Measurements from ENCODE around the gene MYH9. TPM values are rescaled to one million over a fixed set of nuclear protein-coding genes. Genes with fewer than 3 reads are reported as not detected.

Gene MYH9
- total and polyA plus RNA-seq, 2 experiments from 2014 or later: 140 to 188 TPM

DNA sequence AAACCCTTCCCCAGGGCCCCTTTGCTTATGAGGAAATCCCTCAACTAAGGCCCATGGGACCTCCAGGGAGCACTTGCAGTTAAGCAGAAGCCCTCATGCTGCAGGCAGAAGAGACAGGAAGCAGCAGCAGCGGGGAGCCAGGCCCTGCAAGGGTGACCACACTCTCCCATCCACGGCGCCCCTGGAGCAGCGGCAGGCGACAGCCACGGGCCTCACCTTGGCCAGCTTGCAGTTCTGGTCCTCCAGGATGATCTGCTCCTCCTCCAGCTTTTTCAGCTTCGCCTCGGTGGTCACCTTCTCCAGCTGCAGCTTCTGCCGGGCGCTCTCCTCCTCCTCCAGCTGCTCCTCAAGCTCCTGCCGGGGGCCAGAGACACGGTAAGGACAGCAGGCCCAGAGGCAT lies 87.9 kb downstream of the MYH9 start:
- no peak for DNase-seq (ENCODE audit: low spot score)
- Histone ChIP-seq H4K20me1 (ENCODE audit: insufficient read depth, poor library complexity, severe bottlenecking) (no peaks in the 10 kb centered on the region), H3K27me3 (no peaks in the 10 kb centered on the region), H3K4me1 (ENCODE audit: insufficient read depth) (peaks cover 5% of the 10 kb centered on the region), H3K4me3 (no peak overlapping the region), H3K4me2 (no peak overlapping the region), H3K9me2 (replicated peaks; ENCODE audit: insufficient read depth) (no peaks in the 10 kb centered on the region), H2AFZ (no peak overlapping the region), H3K36me3 (replicated peaks; ENCODE audit: insufficient read depth, low read depth) (no peaks in the 10 kb centered on the region), H3K79me2 (peaks cover 5% of the 10 kb centered on the region), H3K27ac (no peak overlapping the region), H3K9me3 (ENCODE audit: low read depth) (no peaks in the 10 kb centered on the region)
- WGBS (ENCODE audit: low lambda C conversion rate, missing lambda C conversion rate): 93% methylated on average over 12 of the region's 12 CpGs
- TF ChIP-seq EZH2phosphoT487 (IDR thresholded peaks at IDR 0.05; ENCODE audit: low read depth, severe bottlenecking, unreplicated experiment) (no peak), EZH2 (IDR thresholded peaks at IDR 0.05; ENCODE audit: borderline replicate concordance) (no peak)
- TF ChIP-seq, protein P1, sequence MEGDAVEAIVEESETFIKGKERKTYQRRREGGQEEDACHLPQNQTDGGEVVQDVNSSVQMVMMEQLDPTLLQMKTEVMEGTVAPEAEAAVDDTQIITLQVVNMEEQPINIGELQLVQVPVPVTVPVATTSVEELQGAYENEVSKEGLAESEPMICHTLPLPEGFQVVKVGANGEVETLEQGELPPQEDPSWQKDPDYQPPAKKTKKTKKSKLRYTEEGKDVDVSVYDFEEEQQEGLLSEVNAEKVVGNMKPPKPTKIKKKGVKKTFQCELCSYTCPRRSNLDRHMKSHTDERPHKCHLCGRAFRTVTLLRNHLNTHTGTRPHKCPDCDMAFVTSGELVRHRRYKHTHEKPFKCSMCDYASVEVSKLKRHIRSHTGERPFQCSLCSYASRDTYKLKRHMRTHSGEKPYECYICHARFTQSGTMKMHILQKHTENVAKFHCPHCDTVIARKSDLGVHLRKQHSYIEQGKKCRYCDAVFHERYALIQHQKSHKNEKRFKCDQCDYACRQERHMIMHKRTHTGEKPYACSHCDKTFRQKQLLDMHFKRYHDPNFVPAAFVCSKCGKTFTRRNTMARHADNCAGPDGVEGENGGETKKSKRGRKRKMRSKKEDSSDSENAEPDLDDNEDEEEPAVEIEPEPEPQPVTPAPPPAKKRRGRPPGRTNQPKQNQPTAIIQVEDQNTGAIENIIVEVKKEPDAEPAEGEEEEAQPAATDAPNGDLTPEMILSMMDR (IDR thresholded peaks at IDR 0.05; ENCODE audit: poor library complexity): no peak

DNA sequence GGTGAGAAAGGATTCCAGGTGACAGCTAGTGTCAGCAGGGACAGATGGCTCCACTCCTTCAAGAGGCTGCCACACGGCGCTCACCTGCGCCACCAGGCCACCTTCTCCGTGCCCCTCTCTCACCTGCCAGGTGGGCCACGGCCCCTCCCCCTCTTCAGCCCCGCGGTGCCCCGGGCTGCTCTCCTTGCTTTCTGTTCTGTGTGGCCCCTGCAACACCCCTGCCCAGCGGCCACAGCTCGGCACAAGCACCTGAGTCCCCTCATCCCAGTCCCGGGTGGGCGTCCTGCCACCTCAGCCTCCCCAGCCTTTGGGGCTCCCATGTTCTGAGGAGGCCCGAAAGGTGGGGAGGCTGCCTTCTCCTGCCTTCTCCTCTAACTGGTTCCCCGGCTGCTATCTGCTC lies 88.5 kb downstream of the MYH9 start:
- H2AFZ ChIP-seq: no peak overlapping the region
- H3K4me2 ChIP-seq: no peak overlapping the region
- TF ChIP-seq EZH2 (IDR thresholded peaks at IDR 0.05; ENCODE audit: borderline replicate concordance): no peak
- TF ChIP-seq, protein P1 (IDR thresholded peaks at IDR 0.05; ENCODE audit: poor library complexity): no peak
- no peak for TF ChIP-seq EZH2phosphoT487 (IDR thresholded peaks at IDR 0.05; ENCODE audit: low read depth, severe bottlenecking, unreplicated experiment)
- no peaks in the 10 kb centered on the region for H4K20me1 ChIP-seq (ENCODE audit: insufficient read depth, poor library complexity, severe bottlenecking)
- H3K36me3 ChIP-seq (replicated peaks; ENCODE audit: insufficient read depth, low read depth): no peaks in the 10 kb centered on the region
- no peaks in the 10 kb centered on the region for H3K9me3 ChIP-seq (ENCODE audit: low read depth)
- 91% methylated on average over 13 of the region's 14 CpGs for WGBS (ENCODE audit: low lambda C conversion rate, missing lambda C conversion rate)
- H3K27me3 ChIP-seq: no peaks in the 10 kb centered on the region
- peaks cover 5% of the 10 kb centered on the region for H3K4me1 ChIP-seq (ENCODE audit: insufficient read depth)
- H3K79me2 ChIP-seq: peaks cover 5% of the 10 kb centered on the region
- H3K4me3 ChIP-seq: no peak overlapping the region
- H3K27ac ChIP-seq: no peak overlapping the region
- DNase-seq (ENCODE audit: low spot score): no peak
- no peaks in the 10 kb centered on the region for H3K9me2 ChIP-seq (replicated peaks; ENCODE audit: insufficient read depth)

DNA sequence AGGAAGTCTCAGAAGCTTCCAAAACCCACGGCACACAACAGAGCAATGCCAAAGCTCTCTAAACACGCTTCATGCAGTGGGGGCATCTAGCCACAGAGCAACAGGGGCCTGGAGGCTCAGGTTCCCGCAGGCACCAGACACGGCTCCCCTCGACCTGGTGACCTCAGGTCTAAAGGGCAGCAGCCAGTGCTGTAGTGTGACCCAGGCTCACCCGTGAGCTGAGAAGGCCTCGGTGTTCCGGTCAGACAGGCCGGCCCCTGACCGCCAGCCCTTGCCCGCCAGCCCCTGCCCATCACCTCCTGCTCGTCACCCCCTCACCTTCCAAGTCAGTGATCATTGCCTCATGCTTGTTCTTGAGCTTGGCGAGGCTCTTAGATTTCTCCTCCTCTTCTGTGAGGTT lies 89.2 kb downstream of the MYH9 start:
- Histone ChIP-seq H4K20me1 (ENCODE audit: insufficient read depth, poor library complexity, severe bottlenecking) (no peaks in the 10 kb centered on the region), H3K4me2 (no peak overlapping the region), H2AFZ (no peak overlapping the region), H3K79me2 (peaks cover 5% of the 10 kb centered on the region), H3K4me3 (no peak overlapping the region), H3K9me3 (ENCODE audit: low read depth) (no peaks in the 10 kb centered on the region), H3K27ac (no peak overlapping the region), H3K27me3 (no peaks in the 10 kb centered on the region), H3K9me2 (replicated peaks; ENCODE audit: insufficient read depth) (no peaks in the 10 kb centered on the region), H3K36me3 (replicated peaks; ENCODE audit: insufficient read depth, low read depth) (no peaks in the 10 kb centered on the region), H3K4me1 (ENCODE audit: insufficient read depth) (peaks cover 5% of the 10 kb centered on the region)
- WGBS (ENCODE audit: low lambda C conversion rate, missing lambda C conversion rate): 93% methylated on average over 13 of the region's 13 CpGs
- TF ChIP-seq EZH2 (IDR thresholded peaks at IDR 0.05; ENCODE audit: borderline replicate concordance) (no peak), EZH2phosphoT487 (IDR thresholded peaks at IDR 0.05; ENCODE audit: low read depth, severe bottlenecking, unreplicated experiment) (no peak)
- TF ChIP-seq, protein P1 (IDR thresholded peaks at IDR 0.05; ENCODE audit: poor library complexity): no peak
- DNase-seq (ENCODE audit: low spot score): no peak

DNA sequence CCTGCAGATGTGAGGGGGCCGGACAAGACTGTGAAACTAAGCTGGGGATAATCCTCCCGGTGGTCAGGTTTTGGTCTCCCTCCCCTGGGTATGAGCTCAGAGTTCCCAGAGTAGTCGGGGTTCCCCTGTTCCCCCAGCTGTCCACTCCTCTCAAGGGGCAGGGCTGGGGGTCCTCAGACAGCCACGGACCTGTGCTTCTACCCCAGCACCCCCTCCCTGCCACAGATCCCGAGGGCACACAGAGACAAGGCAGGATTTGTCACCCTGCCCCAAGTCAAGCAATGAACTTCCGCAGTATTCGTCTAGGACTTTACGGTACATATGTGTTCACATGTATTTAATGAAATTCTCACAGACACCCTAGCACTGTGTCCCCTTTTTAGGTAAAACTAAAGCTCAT lies 89.6 kb downstream of the MYH9 start:
- H2AFZ ChIP-seq: no peak overlapping the region
- peaks cover 2% of the 10 kb centered on the region for H3K36me3 ChIP-seq (replicated peaks; ENCODE audit: insufficient read depth, low read depth)
- WGBS (ENCODE audit: low lambda C conversion rate, missing lambda C conversion rate): 98% methylated on average over 8 of the region's 8 CpGs
- no peaks in the 10 kb centered on the region for H3K27me3 ChIP-seq
- no peak overlapping the region for H3K4me2 ChIP-seq
- TF ChIP-seq EZH2 (IDR thresholded peaks at IDR 0.05; ENCODE audit: borderline replicate concordance): no peak
- TF ChIP-seq, protein P1 (IDR thresholded peaks at IDR 0.05; ENCODE audit: poor library complexity): no peak
- no peak for TF ChIP-seq EZH2phosphoT487 (IDR thresholded peaks at IDR 0.05; ENCODE audit: low read depth, severe bottlenecking, unreplicated experiment)
- peaks cover 5% of the 10 kb centered on the region for H3K79me2 ChIP-seq
- no peak for DNase-seq (ENCODE audit: low spot score)
- no peaks in the 10 kb centered on the region for H3K9me3 ChIP-seq (ENCODE audit: low read depth)
- no peaks in the 10 kb centered on the region for H3K9me2 ChIP-seq (replicated peaks; ENCODE audit: insufficient read depth)
- H3K27ac ChIP-seq: no peak overlapping the region
- H3K4me1 ChIP-seq (ENCODE audit: insufficient read depth): peaks cover 5% of the 10 kb centered on the region
- H4K20me1 ChIP-seq (ENCODE audit: insufficient read depth, poor library complexity, severe bottlenecking): no peaks in the 10 kb centered on the region
- no peak overlapping the region for H3K4me3 ChIP-seq

Measured in hepatocyte (in vitro differentiated cells).